Measurements from ENCODE around the gene MXRA8. TPM values are rescaled to one million over a fixed set of nuclear protein-coding genes. Genes with fewer than 3 reads are reported as not detected.

Gene MXRA8
- total RNA-seq, 1 donor from 2014 or later, result 106 TPM

- no peak for DNase-seq (ENCODE audit: low read depth)
- Histone ChIP-seq H3K4me3 (ENCODE audit: low read depth, low read length) (peak overlapping the region; percentile 86), H3K27me3 (ENCODE audit: control insufficient read depth, insufficient read depth, low read length) (peaks cover 2% of the 10 kb centered on the region), H3K36me3 (ENCODE audit: control insufficient read depth, insufficient read depth, low read length) (no peaks in the 10 kb centered on the region)
- TF ChIP-seq, protein P1, sequence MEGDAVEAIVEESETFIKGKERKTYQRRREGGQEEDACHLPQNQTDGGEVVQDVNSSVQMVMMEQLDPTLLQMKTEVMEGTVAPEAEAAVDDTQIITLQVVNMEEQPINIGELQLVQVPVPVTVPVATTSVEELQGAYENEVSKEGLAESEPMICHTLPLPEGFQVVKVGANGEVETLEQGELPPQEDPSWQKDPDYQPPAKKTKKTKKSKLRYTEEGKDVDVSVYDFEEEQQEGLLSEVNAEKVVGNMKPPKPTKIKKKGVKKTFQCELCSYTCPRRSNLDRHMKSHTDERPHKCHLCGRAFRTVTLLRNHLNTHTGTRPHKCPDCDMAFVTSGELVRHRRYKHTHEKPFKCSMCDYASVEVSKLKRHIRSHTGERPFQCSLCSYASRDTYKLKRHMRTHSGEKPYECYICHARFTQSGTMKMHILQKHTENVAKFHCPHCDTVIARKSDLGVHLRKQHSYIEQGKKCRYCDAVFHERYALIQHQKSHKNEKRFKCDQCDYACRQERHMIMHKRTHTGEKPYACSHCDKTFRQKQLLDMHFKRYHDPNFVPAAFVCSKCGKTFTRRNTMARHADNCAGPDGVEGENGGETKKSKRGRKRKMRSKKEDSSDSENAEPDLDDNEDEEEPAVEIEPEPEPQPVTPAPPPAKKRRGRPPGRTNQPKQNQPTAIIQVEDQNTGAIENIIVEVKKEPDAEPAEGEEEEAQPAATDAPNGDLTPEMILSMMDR (IDR thresholded peaks at IDR 0.05; ENCODE audit: insufficient read depth, low read length, poor library complexity, severe bottlenecking), result no peak
Measured at GRCh38 chr1:1348420-1349255, 9.7 kb downstream of the MXRA8 start.

GRCh38 chr1:1347663-1348419, 10.5 kb downstream of the MXRA8 start:
- H3K4me3 ChIP-seq (ENCODE audit: low read depth, low read length), result peak overlapping the region; percentile 86
- H3K36me3 ChIP-seq (ENCODE audit: control insufficient read depth, insufficient read depth, low read length), result no peaks in the 10 kb centered on the region
- TF ChIP-seq, protein P1 (IDR thresholded peaks at IDR 0.05; ENCODE audit: insufficient read depth, low read length, poor library complexity, severe bottlenecking), result no peak
- no peaks in the 10 kb centered on the region for H3K27me3 ChIP-seq (ENCODE audit: control insufficient read depth, insufficient read depth, low read length)
- DNase-seq (ENCODE audit: low read depth), result no peak

GRCh38 chr1:1347026-1347595, 11.2 kb downstream of the MXRA8 start:
- TF ChIP-seq, protein P1 (IDR thresholded peaks at IDR 0.05; ENCODE audit: insufficient read depth, low read length, poor library complexity, severe bottlenecking), result no peak
- no peaks in the 10 kb centered on the region for H3K27me3 ChIP-seq (ENCODE audit: control insufficient read depth, insufficient read depth, low read length)
- no peaks in the 10 kb centered on the region for H3K36me3 ChIP-seq (ENCODE audit: control insufficient read depth, insufficient read depth, low read length)
- H3K4me3 ChIP-seq (ENCODE audit: low read depth, low read length), result peak overlapping the region; percentile 86
- DNase-seq (ENCODE audit: low read depth), result no peak

DNA sequence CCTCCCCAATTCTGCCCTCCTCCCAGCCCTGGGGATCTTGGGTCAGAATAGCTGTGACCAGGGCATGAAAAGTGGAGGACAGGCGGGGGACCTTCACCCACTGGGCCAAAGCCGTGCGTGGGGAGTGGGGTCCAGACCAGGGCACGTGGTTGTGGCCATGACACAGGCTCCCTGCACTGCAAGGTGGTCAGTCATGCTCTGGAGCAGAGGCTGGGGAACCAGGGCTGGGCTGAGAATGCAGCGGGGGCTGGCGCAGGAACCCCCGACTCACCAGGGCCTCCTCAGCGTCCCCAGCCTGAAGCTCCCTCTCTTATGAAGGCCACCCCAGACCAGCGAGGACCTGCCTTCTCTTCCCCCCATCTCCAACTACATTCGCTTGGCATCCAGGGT, 11.9 kb downstream of the MXRA8 start:
- H3K36me3 ChIP-seq (ENCODE audit: control insufficient read depth, insufficient read depth, low read length), result no peaks in the 10 kb centered on the region
- DNase-seq (ENCODE audit: low read depth), result no peak
- H3K4me3 ChIP-seq (ENCODE audit: low read depth, low read length), result no peak overlapping the region

GRCh38 chr1:1345860-1346500, 12.4 kb downstream of the MXRA8 start:
- DNase-seq (ENCODE audit: low read depth), result no peak
- no peak overlapping the region for H3K4me3 ChIP-seq (ENCODE audit: low read depth, low read length)
- no peaks in the 10 kb centered on the region for H3K27me3 ChIP-seq (ENCODE audit: control insufficient read depth, insufficient read depth, low read length)
- H3K36me3 ChIP-seq (ENCODE audit: control insufficient read depth, insufficient read depth, low read length), result peaks cover under 1% of the 10 kb centered on the region
- TF ChIP-seq, protein P1 (IDR thresholded peaks at IDR 0.05; ENCODE audit: insufficient read depth, low read length, poor library complexity, severe bottlenecking), result no peak

More for the DNA sequence above, 11.9 kb downstream of the MXRA8 start:
- TF ChIP-seq, protein P1 (IDR thresholded peaks at IDR 0.05; ENCODE audit: insufficient read depth, low read length, poor library complexity, severe bottlenecking), result no peak
- no peaks in the 10 kb centered on the region for H3K27me3 ChIP-seq (ENCODE audit: control insufficient read depth, insufficient read depth, low read length)
